Neural crest cell (in vitro differentiated cells): Measurements from ENCODE around the gene MYO9A. TPM values are rescaled to one million over a fixed set of nuclear protein-coding genes. Genes with fewer than 3 reads are reported as not detected.
A peak's percentile ranks its signal among the peaks of the same experiment; 100 is the strongest.

Source experiments
- DNase-seq: peaks from one replicate; pipeline ENCODE4 v3.0.0; 2021; ENCODE audit warnings: low read depth, mixed read lengths, low spot score
- H3K27ac Mint-ChIP-seq: one replicate; pipeline ENCODE4 v1.8.0; 2021; ENCODE audit warnings: mild to moderate bottlenecking, mixed read lengths; ENCODE audit not compliant: unreplicated experiment
- H3K27me3 Mint-ChIP-seq: 2 replicates; pipeline ENCODE4 v1.8.0; 2021; ENCODE audit warnings: low read depth, mild to moderate bottlenecking, mixed read lengths
- H3K36me3 Mint-ChIP-seq: 2 replicates; pipeline ENCODE4 v1.8.0; 2021; ENCODE audit warnings: low read depth, mild to moderate bottlenecking, mixed read lengths
- H3K4me1 Mint-ChIP-seq: 2 replicates; pipeline ENCODE4 v1.8.0; 2021; ENCODE audit warnings: mixed read lengths
- H3K4me3 Mint-ChIP-seq: one replicate; pipeline ENCODE4 v1.8.0; 2021; ENCODE audit warnings: mild to moderate bottlenecking, mixed read lengths
- H3K9me3 Mint-ChIP-seq: 2 replicates; pipeline ENCODE4 v1.8.0; 2021; ENCODE audit warnings: mixed read lengths
- CTCF ChIP-seq: fragments of 200-600 bp; sonication (generic); conservative IDR thresholded peaks from 2 replicates; pipeline ENCODE4 v1.5.0; 2021; ENCODE audit warnings: antibody characterized with exemption, mild to moderate bottlenecking
- total RNA-seq: library from RNA; stranded (reverse); gene quantifications from 2 replicates; pipeline ENCODE4 v1.2.1, GENCODE V29; 2021

Gene MYO9A
- total RNA-seq, 1 donor from 2014 or later, result 31.3 TPM

DNA sequence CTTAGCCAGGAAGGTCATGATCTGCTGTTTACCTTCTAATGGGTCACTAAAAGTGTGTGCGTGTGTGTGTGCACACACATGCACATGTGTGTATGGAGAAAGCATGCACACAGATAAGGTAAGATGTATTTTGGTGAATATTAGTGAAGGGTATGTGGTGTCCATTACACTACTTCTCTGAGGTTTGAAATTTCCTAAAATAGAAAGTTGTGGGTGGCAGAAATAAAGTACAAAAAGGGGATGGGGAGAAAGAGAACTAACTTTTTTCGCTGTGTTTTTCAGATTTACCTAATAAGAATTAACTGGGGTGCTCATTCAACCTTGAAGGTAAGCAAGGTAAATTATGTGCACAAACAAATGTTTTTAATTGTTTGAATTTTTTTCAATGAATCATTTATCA is 332.0 kb downstream of the MYO9A start:
- peaks cover 4% of the 10 kb centered on the region for H3K4me1 Mint-ChIP-seq
- H3K9me3 Mint-ChIP-seq, result no peaks in the 10 kb centered on the region
- DNase-seq, result no peak
- no peak for TF ChIP-seq CTCF
- no peak overlapping the region for H3K27ac Mint-ChIP-seq
- no peak overlapping the region for H3K4me3 Mint-ChIP-seq
- H3K27me3 Mint-ChIP-seq, result peaks cover 4% of the 10 kb centered on the region
- H3K36me3 Mint-ChIP-seq, result no peaks in the 10 kb centered on the region

GRCh38 chr15:71784719-71785118 is 333.2 kb downstream of the MYO9A start:
- DNase-seq, result no peak
- Mint-ChIP-seq H3K36me3 (no peaks in the 10 kb centered on the region), H3K27me3 (peaks cover 10% of the 10 kb centered on the region), H3K9me3 (no peaks in the 10 kb centered on the region), H3K4me1 (peaks cover 13% of the 10 kb centered on the region), H3K4me3 (no peak overlapping the region), H3K27ac (no peak overlapping the region)
- TF ChIP-seq CTCF, result peak; percentile 41

- Mint-ChIP-seq H3K4me3 (no peak overlapping the region), H3K36me3 (no peaks in the 10 kb centered on the region), H3K4me1 (peaks cover 13% of the 10 kb centered on the region), H3K27me3 (peaks cover 10% of the 10 kb centered on the region), H3K9me3 (no peaks in the 10 kb centered on the region), H3K27ac (no peak overlapping the region)
- no peak for DNase-seq
- TF ChIP-seq CTCF, result no peak
Measured at GRCh38 chr15:71782422-71783165, 335.4 kb downstream of the MYO9A start.

GRCh38 chr15:71781965-71782265 is 336.0 kb downstream of the MYO9A start:
- TF ChIP-seq CTCF, result no peak

GRCh38 chr15:71781179-71781964 is 336.6 kb downstream of the MYO9A start:
- H3K4me1 Mint-ChIP-seq, result peaks cover 13% of the 10 kb centered on the region
- no peak for DNase-seq

More at GRCh38 chr15:71781965-71782265, 336.0 kb downstream of the MYO9A start:
- H3K4me1 Mint-ChIP-seq, result peaks cover 13% of the 10 kb centered on the region
- DNase-seq, result no peak
- H3K9me3 Mint-ChIP-seq, result no peaks in the 10 kb centered on the region
- no peak overlapping the region for H3K4me3 Mint-ChIP-seq
- H3K27ac Mint-ChIP-seq, result no peak overlapping the region
- H3K27me3 Mint-ChIP-seq, result peaks cover 10% of the 10 kb centered on the region
- H3K36me3 Mint-ChIP-seq, result no peaks in the 10 kb centered on the region

More at GRCh38 chr15:71781179-71781964, 336.6 kb downstream of the MYO9A start:
- Mint-ChIP-seq H3K9me3 (no peaks in the 10 kb centered on the region), H3K27me3 (peaks cover 10% of the 10 kb centered on the region), H3K27ac (peak overlapping the region; percentile 75), H3K4me3 (no peak overlapping the region), H3K36me3 (no peaks in the 10 kb centered on the region)
- no peak for TF ChIP-seq CTCF
